H7 (cell line): ENCODE data around the gene RSBN1L. TPM values are rescaled to one million over a fixed set of nuclear protein-coding genes. Genes with fewer than 3 reads are reported as not detected.
"Not testable (repeated sequence)": the region's sequence is repeated elsewhere in the genome, so short reads cannot be mapped to it uniquely, and the experiment has no call there.

Experiments used
- DNase-seq: peaks from one replicate; pipeline ENCODE4 v3.0.0; 2012
- H3K27me3 ChIP-seq: 2 replicates; pipeline ENCODE4 v1.6.0; 2011; ENCODE audit warnings: mild to moderate bottlenecking, low read length; ENCODE audit not compliant: control insufficient read depth, insufficient read depth
- H3K36me3 ChIP-seq: replicated peaks from 2 replicates; pipeline ENCODE4 v1.5.1; 2011; ENCODE audit warnings: low read length; ENCODE audit not compliant: control insufficient read depth, insufficient read depth
- H3K4me3 ChIP-seq: 2 replicates; pipeline ENCODE4 v1.5.1; 2011; ENCODE audit warnings: low read depth, mild to moderate bottlenecking, control low read depth, low read length, moderate library complexity; ENCODE audit not compliant: insufficient read depth
- total RNA-seq: library from RNA; depleted of rRNA; stranded (reverse); fragments of >200 nt; shearing (Covaris generic); gene quantifications from 2 replicates; pipeline ENCODE4 v1.2.3, GENCODE V29; 2014

Gene RSBN1L
- total RNA-seq, 1 experiment from 2014 or later: 12.6 TPM

GRCh38 chr7:77759294-77759889 lies 63.1 kb downstream of the RSBN1L start:
- DNase-seq: peak; percentile 39
- Histone ChIP-seq H3K27me3 (no peaks in the 10 kb centered on the region), H3K36me3 (no peaks in the 10 kb centered on the region), H3K4me3 (no peak overlapping the region)

- DNase-seq: no peak
- Histone ChIP-seq H3K4me3 (no peak overlapping the region), H3K27me3 (no peaks in the 10 kb centered on the region), H3K36me3 (no peaks in the 10 kb centered on the region)
These were observed 64.7 kb downstream of the RSBN1L start for GRCh38 chr7:77760809-77761453.

- H3K27me3 ChIP-seq: no peaks in the 10 kb centered on the region
- DNase-seq: no peak
- no peaks in the 10 kb centered on the region for H3K36me3 ChIP-seq
- no peak overlapping the region for H3K4me3 ChIP-seq
These were observed 69.2 kb downstream of the RSBN1L start for GRCh38 chr7:77765481-77765880.

- Histone ChIP-seq H3K4me3 (no peak overlapping the region), H3K27me3 (no peaks in the 10 kb centered on the region), H3K36me3 (no peaks in the 10 kb centered on the region)
- no peak for DNase-seq
These were observed 69.9 kb downstream of the RSBN1L start for GRCh38 chr7:77765906-77766800.

GRCh38 chr7:77766801-77767605 lies 70.7 kb downstream of the RSBN1L start:
- Histone ChIP-seq H3K27me3 (no peaks in the 10 kb centered on the region), H3K36me3 (no peaks in the 10 kb centered on the region), H3K4me3 (no peak overlapping the region)
- DNase-seq: no peak

GRCh38 chr7:77770316-77770715 lies 74.1 kb downstream of the RSBN1L start:
- Histone ChIP-seq H3K4me3 (no peak overlapping the region), H3K27me3 (no peaks in the 10 kb centered on the region), H3K36me3 (peaks cover 2% of the 10 kb centered on the region; the same call in 1 of the 2 replicates)
- no peak for DNase-seq

GRCh38 chr7:77771901-77772300 lies 75.6 kb downstream of the RSBN1L start:
- peaks cover 2% of the 10 kb centered on the region; the same call in 1 of the 2 replicates for H3K36me3 ChIP-seq
- DNase-seq: no peak
- H3K27me3 ChIP-seq: no peaks in the 10 kb centered on the region
- H3K4me3 ChIP-seq: no peak overlapping the region

- Histone ChIP-seq H3K27me3 (no peaks in the 10 kb centered on the region), H3K36me3 (peaks cover 2% of the 10 kb centered on the region; the same call in 1 of the 2 replicates), H3K4me3 (no peak overlapping the region)
- no peak for DNase-seq
These were observed 82.3 kb downstream of the RSBN1L start for GRCh38 chr7:77778535-77778934.

GRCh38 chr7:77782383-77782782 lies 86.1 kb downstream of the RSBN1L start:
- H3K27me3 ChIP-seq: no peaks in the 10 kb centered on the region
- no peak for DNase-seq
- H3K36me3 ChIP-seq: peaks cover 2% of the 10 kb centered on the region; the same call in 1 of the 2 replicates
- no peak overlapping the region for H3K4me3 ChIP-seq

GRCh38 chr7:77783111-77783510 lies 86.9 kb downstream of the RSBN1L start:
- no peak for DNase-seq
- H3K36me3 ChIP-seq: peaks cover 2% of the 10 kb centered on the region; the same call in 1 of the 2 replicates
- H3K4me3 ChIP-seq: no peak overlapping the region
- no peaks in the 10 kb centered on the region for H3K27me3 ChIP-seq

GRCh38 chr7:77783545-77783944 lies 87.3 kb downstream of the RSBN1L start:
- no peak overlapping the region for H3K4me3 ChIP-seq
- no peak for DNase-seq
- peaks cover 2% of the 10 kb centered on the region; the same call in 1 of the 2 replicates for H3K36me3 ChIP-seq
- no peaks in the 10 kb centered on the region for H3K27me3 ChIP-seq

GRCh38 chr7:77784426-77784825 lies 88.2 kb downstream of the RSBN1L start:
- not testable (repeated sequence) for H3K4me3 ChIP-seq, DNase-seq, H3K36me3 ChIP-seq, H3K27me3 ChIP-seq

GRCh38 chr7:77786018-77786417 lies 89.8 kb downstream of the RSBN1L start:
- H3K4me3 ChIP-seq: no peak overlapping the region
- no peak for DNase-seq
- no peaks in the 10 kb centered on the region for H3K36me3 ChIP-seq
- H3K27me3 ChIP-seq: no peaks in the 10 kb centered on the region

GRCh38 chr7:77786741-77787140 lies 90.5 kb downstream of the RSBN1L start:
- Histone ChIP-seq H3K27me3 (no peaks in the 10 kb centered on the region), H3K36me3 (no peaks in the 10 kb centered on the region)

More at GRCh38 chr7:77786741-77787140, 90.5 kb downstream of the RSBN1L start:
- no peak overlapping the region for H3K4me3 ChIP-seq
- no peak for DNase-seq
